Fibroblast of skin of scalp (primary cell): ENCODE data around the gene SIRPB1.
"Not testable (repeated sequence)": the region's sequence is repeated elsewhere in the genome, so short reads cannot be mapped to it uniquely, and the experiment has no call there.

Source experiments
- DNase-seq: peaks from one replicate; pipeline ENCODE4 v3.0.0-alpha.2; 2013

The SIRPB1 gene

DNA sequence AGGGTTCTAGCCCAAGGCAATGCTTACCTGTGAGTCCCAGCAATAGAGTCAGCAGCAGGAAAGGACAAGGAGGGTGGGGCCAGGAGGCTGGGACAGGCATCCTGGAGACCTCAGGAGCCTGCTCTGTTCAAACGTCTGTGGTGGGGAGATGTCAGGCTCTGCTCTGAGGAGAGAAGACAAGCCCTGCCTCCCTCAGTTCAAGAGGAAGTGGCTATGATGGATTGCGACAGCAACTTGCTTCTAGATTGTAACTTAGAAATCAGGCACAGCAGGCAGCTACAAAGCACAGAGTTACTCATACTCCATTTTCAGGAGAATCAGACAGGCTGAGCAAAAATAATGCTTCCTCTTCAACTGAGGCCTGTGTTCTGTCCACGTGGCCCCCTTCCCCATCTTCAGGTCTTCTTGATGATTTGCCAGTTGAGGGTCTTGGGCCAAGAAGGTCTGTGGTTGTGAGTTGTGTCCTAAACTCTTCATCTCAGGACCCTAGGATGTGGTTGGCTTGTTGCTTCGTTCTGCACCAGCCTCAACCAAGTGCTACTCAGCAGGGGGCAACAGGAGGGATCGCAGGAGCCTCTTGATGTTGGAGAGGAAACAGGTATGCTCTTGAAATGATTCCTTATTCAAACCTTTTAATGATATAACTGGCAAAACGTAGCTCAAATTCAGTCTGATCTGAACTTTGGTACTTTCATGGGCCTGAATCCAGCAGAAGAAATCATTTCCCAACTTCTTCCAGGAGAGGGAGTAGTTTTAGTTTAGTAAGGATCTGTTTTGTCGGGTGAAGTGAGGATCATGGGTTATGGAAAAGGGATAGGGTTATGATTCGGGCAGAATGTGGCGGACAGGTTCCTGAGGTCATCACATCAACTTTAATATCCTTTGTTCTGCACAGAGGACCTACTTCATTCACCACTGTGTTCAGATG lies 31.0 kb downstream of the SIRPB1 start:
- DNase-seq, result no peak

DNA sequence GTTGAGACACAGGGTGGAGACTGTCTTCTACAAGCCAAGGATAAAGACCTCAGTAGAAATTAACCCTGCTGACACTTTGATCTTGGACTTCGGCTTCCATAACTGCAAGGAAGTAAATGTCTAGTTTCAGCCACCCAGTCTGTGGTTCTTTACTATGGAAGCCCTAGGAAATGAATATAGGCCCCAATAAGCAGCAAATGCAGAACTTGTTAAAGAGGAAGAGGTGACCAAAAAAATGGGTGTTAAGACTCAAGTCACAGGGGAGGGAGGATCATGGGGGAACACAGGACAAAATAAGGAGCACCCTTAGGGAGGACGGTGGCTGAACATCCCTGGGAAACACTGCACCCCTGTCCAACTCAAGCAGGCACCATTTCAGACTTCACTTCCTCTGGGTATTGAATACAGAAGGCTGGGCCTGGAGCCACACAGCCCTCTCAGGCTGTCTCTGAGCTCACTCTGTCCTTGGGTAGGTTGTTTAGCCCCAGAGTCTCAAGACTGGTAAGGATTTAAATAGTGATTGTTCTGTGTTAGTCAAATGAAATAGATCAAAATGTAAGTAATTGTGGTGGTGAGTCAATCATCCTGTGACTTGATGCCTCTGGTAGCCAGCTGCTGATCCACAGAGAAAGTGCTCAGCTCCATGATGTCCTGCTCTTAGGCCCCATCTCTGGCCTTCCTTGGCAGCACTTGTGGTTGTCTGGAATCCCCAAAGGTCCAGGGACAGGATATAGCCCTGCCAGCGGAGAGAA lies 31.9 kb downstream of the SIRPB1 start:
- no peak for DNase-seq

DNA sequence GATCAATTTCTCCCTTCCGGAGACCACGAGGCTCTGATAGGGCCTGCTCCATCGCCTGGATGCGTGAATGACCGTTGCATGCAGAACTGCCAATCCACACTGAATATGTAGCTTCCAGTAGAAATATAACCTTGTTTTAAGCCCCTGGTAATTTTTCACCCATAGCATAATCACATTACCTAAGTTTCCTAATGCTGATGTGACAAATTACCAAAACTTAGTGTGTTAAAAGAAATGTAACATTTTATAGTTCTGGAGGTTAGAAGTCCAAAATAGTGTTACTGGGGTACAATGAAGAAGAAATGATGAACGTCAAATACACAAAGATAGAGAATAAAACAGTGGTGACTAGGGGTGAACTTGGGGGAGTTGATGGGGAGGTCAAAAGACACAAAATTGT lies 40.3 kb downstream of the SIRPB1 start:
- DNase-seq, result no peak

DNA sequence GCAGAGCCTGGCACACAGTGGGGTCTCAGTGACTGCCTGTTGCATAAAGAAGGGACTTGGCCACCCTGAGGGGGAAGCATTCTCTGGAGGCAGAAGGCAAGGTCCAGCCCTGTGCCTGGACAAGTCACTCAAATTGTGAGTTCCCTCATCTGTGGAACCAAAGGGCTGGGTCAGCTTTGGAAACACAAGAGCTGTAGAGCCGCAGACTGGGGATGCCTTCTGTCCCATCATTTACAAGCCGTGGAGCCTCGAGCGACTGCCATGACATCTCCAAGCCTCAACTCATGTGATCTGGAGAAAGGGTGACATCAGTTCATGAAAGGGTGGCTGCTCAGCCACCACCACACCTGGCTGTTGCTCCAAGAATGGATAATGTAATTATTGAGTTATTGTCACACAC lies 41.9 kb downstream of the SIRPB1 start:
- DNase-seq, result no peak

DNA sequence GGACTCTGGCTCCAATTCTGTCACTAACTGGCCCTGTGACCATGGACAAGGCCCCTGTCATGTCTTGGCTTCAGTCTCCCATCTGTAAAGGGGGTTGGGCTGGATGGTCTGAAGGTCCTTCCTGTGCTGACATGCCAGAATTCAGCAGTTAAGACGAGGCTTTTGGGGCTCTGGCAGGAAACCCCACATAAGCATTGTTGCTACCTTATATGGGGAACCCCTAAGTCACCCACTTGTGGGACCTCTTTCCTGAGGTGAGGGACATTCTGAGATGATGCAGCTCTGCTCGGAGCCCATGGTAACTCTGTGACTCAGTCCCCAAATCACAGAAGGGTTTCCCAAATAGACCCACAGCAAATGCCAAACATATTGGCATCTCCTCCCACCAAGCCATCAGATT lies 42.5 kb downstream of the SIRPB1 start:
- not testable (repeated sequence) for DNase-seq

DNA sequence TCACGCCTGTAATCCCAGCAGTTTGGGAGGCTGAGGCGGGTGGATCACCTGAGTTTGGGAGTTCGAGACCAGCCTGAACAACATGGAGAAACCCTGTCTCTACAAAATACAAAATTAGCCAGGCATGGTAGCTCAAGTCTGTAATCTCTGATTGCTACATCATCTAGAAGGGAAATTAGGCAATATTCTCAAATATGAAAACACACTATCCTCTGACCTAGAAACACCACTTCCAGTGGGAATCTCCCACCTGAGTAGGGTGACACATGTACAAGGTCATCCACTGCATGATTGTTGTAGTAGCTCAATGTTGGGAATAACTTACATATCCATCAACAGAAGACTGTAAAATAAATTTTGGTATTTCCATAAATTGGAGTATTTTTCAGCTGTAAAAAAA lies 43.2 kb downstream of the SIRPB1 start:
- DNase-seq, result no peak

DNA sequence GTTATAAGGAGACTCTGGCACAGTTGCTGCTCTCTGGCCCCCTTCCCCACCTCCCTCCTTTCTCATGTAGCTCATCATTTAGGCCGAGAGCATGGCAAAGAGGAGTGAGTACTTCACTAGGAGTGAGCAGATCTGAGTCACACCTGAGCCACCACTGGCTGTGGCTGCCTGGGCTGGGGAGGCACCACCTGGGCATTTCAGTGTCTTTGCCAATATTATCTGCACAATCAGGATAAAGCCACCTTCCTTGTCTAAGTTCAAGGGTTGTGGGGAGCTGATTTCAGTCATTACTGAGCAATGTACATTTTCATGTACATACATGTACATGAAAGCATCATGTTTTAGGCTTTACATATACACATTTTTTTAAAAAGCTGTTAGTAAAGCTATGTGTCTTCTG lies 43.8 kb downstream of the SIRPB1 start:
- DNase-seq, result not testable (repeated sequence)

DNA sequence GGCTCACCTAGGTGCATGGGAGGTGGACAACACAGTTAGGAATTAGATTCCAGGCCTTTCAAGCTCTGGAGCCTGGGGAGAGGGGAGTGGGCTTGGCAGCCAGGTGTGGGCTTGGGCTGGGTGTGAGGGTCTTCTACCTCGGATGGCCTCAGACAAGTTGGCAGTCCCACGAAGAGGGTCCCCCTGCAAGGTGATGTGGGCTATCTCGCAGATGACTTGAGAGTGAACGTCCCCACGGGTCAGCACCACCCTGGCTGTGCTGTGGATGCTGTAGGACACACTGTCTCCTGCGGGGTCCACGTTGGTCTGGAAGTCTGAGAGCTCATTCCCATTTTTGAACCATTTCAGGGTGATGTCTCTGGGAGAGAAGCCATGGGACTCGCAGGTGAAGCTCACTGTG lies 48.2 kb downstream of the SIRPB1 start:
- not testable (repeated sequence) for DNase-seq
